Suprapubic skin (tissue), 4 donors: ENCODE measurements around the gene PRKCG. TPM values are rescaled to one million over a fixed set of nuclear protein-coding genes. Genes with fewer than 3 reads are reported as not detected.

Source experiments
- DNase-seq, 2 donors: peaks; one replicate each; pipeline ENCODE4 v3.0.0-alpha.2; 2019; ENCODE audit warnings: low spot score in 2 of 2
- H3K27ac ChIP-seq: fragments of 200-600 bp; sonication (generic); one replicate; pipeline ENCODE4 v1.5.1; 2019
- H3K27me3 ChIP-seq: fragments of 200-600 bp; sonication (generic); one replicate; pipeline ENCODE4 v1.5.1; 2019
- H3K36me3 ChIP-seq: fragments of 200-600 bp; sonication (generic); one replicate; pipeline ENCODE4 v1.5.1; 2019
- H3K4me1 ChIP-seq: fragments of 200-600 bp; sonication (generic); one replicate; pipeline ENCODE4 v1.5.1; 2019
- H3K4me3 ChIP-seq: fragments of 200-600 bp; sonication (generic); one replicate; pipeline ENCODE4 v1.5.1; 2019; ENCODE audit warnings: mild to moderate bottlenecking
- H3K9me3 ChIP-seq: fragments of 200-600 bp; sonication (generic); one replicate; pipeline ENCODE4 v1.5.1; 2019
- EP300 ChIP-seq: sonication (generic); formaldehyde crosslinking; IDR thresholded peaks from one replicate; pipeline ENCODE4 v1.6.1; 2017; ENCODE audit warnings: antibody characterized with exemption
- POLR2A ChIP-seq, 2 donors: fragments of 450-650 bp; IDR thresholded peaks; one replicate each; pipeline ENCODE4 v1.6.1; 2017; ENCODE audit warnings: antibody characterized with exemption in 2 of 2, mild to moderate bottlenecking in 2 of 2, moderate library complexity in 2 of 2
- POLR2AphosphoS5 ChIP-seq, 3 donors: sonication (generic); formaldehyde crosslinking; IDR thresholded peaks; one replicate each; pipeline ENCODE4 v1.6.1; 2017; ENCODE audit warnings: antibody characterized with exemption in 3 of 3
- WGBS: methylation state at CpG from one replicate; pipeline ENCODE4 v1.1.5; 2018; 5-methylcytosine and 5-hydroxymethylcytosine counted together
- total RNA-seq, 4 donors: library from RNA; depleted of rRNA; stranded (reverse); fragments of >200 nt; gene quantifications; one replicate each; pipeline ENCODE4 v1.1.0, GENCODE V29; 2016
- TF ChIP-seq, protein P1 (sequence below), 2 donors: fragments of 200-600 bp in 1 of 2; fragments of 450-650 bp in 1 of 2; sonication (generic) in 1 of 2; IDR thresholded peaks; one replicate each; pipeline ENCODE4 v1.5.1; 2016 to 2019; ENCODE audit warnings: antibody characterized with exemption in 2 of 2, mild to moderate bottlenecking in 1 of 2, moderate library complexity in 1 of 2

Gene PRKCG
- total RNA-seq, 4 donors from 2014 or later: not detected

GRCh38 chr19:53849237-53849676 lies 32.7 kb upstream of the PRKCG start:
- 41% methylated on average over 11 of the region's 11 CpGs for WGBS
- Histone ChIP-seq H3K27me3 (no peaks in the 10 kb centered on the region), H3K27ac (peak overlapping the region; percentile 41), H3K9me3 (no peaks in the 10 kb centered on the region), H3K36me3 (no peaks in the 10 kb centered on the region), H3K4me1 (peaks cover 20% of the 10 kb centered on the region), H3K4me3 (peak overlapping the region; percentile 3)
- TF ChIP-seq, protein P1, sequence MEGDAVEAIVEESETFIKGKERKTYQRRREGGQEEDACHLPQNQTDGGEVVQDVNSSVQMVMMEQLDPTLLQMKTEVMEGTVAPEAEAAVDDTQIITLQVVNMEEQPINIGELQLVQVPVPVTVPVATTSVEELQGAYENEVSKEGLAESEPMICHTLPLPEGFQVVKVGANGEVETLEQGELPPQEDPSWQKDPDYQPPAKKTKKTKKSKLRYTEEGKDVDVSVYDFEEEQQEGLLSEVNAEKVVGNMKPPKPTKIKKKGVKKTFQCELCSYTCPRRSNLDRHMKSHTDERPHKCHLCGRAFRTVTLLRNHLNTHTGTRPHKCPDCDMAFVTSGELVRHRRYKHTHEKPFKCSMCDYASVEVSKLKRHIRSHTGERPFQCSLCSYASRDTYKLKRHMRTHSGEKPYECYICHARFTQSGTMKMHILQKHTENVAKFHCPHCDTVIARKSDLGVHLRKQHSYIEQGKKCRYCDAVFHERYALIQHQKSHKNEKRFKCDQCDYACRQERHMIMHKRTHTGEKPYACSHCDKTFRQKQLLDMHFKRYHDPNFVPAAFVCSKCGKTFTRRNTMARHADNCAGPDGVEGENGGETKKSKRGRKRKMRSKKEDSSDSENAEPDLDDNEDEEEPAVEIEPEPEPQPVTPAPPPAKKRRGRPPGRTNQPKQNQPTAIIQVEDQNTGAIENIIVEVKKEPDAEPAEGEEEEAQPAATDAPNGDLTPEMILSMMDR (IDR thresholded peaks at IDR 0.05): no peak
- TF ChIP-seq POLR2AphosphoS5 (IDR thresholded peaks at IDR 0.05) (peak in 1 of 3 donors; percentile 6), POLR2A (IDR thresholded peaks at IDR 0.05) (no peak), EP300 (no peak)
- DNase-seq: no peak

- no peak for DNase-seq
- 88% methylated on average over 2 of the region's 2 CpGs for WGBS
- no peaks in the 10 kb centered on the region for H3K27me3 ChIP-seq
Observed at GRCh38 chr19:53853707-53854106, 28.3 kb upstream of the PRKCG start.

DNA sequence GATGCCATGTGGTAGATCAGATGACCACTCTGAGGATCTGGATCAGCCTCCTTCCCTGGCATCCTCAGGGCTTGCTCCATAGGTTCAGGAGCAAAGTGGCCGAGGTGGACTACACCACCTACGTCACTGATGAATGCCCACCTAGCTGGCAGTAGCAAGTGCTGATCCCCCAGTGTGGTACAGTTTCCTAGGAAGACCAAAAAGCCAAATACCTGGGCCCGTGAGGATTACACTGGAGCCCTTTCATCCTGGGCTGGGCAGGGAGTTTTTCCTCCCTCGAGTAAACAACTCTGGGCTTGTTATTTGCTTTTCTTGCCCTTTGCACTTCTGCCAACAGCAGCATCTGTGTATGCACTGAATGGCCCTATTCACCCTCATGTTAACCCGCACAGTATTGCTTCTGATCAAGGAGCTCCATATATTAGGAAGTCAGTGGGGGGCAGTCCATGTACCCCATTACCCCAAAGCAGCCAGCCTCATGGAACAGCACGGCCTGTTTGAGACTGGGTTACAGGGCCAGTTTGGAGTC lies 17.6 kb upstream of the PRKCG start:
- Histone ChIP-seq H3K27me3 (no peaks in the 10 kb centered on the region), H3K36me3 (no peaks in the 10 kb centered on the region), H3K4me1 (peaks cover 34% of the 10 kb centered on the region), H3K4me3 (no peak overlapping the region), H3K27ac (peak overlapping the region; percentile 80), H3K9me3 (no peaks in the 10 kb centered on the region)
- TF ChIP-seq POLR2AphosphoS5 (IDR thresholded peaks at IDR 0.05) (no peak), POLR2A (IDR thresholded peaks at IDR 0.05) (no peak), EP300 (no peak)
- TF ChIP-seq, protein P1 (IDR thresholded peaks at IDR 0.05): no peak
- WGBS: 53% methylated on average over 6 of the region's 6 CpGs
- no peak for DNase-seq

More at GRCh38 chr19:53853707-53854106, 28.3 kb upstream of the PRKCG start:
- Histone ChIP-seq H3K9me3 (no peaks in the 10 kb centered on the region), H3K4me3 (no peak overlapping the region), H3K36me3 (no peaks in the 10 kb centered on the region), H3K27ac (no peak overlapping the region), H3K4me1 (peaks cover 20% of the 10 kb centered on the region)
- TF ChIP-seq, protein P1 (IDR thresholded peaks at IDR 0.05): no peak

DNA sequence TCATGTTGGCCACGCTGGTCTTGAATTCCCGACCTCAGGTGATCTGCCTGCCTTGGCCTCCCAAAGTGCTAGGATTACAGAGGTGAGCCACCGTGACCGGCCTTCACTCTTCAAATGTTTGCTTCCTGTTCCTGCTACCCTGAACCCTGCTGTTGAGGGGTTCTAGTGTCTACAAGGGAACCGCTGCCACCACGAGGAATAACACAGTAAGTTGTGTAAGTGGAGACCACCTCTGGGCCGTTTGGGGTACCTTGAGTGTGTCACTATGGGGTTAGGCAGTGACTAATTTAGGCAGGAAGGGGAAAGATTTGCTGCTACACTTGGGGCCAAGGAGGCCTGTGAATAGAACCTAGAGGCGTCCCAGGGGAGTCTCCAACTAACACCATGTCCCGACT lies 16.5 kb upstream of the PRKCG start:
- WGBS: 43% methylated on average over 9 of the region's 9 CpGs
- Histone ChIP-seq H3K27me3 (no peaks in the 10 kb centered on the region), H3K4me1 (peaks cover 43% of the 10 kb centered on the region), H3K27ac (peak overlapping the region; percentile 80), H3K4me3 (peak overlapping the region; percentile 80), H3K36me3 (no peaks in the 10 kb centered on the region), H3K9me3 (no peaks in the 10 kb centered on the region)
- TF ChIP-seq, protein P1 (IDR thresholded peaks at IDR 0.05): no peak
- no peak for TF ChIP-seq POLR2AphosphoS5 (IDR thresholded peaks at IDR 0.05)
- TF ChIP-seq POLR2A (IDR thresholded peaks at IDR 0.05): no peak
- TF ChIP-seq EP300: no peak
- no peak for DNase-seq

- H3K4me1 ChIP-seq: peaks cover 50% of the 10 kb centered on the region
- WGBS: 3% methylated on average over 30 of the region's 50 CpGs
- peak overlapping the region; percentile 80 for H3K4me3 ChIP-seq
- peak; percentile 92 to 94 for DNase-seq
- H3K36me3 ChIP-seq: no peaks in the 10 kb centered on the region
- no peaks in the 10 kb centered on the region for H3K27me3 ChIP-seq
- peak overlapping the region; percentile 80 for H3K27ac ChIP-seq
- TF ChIP-seq POLR2AphosphoS5 (IDR thresholded peaks at IDR 0.05): peak in 2 of 3 donors; percentile 76 to 77
- TF ChIP-seq, protein P1 (IDR thresholded peaks at IDR 0.05): no peak
- TF ChIP-seq POLR2A (IDR thresholded peaks at IDR 0.05): peak in 1 of 2 donors; percentile 70
- TF ChIP-seq EP300: no peak
- H3K9me3 ChIP-seq: no peaks in the 10 kb centered on the region
Observed at GRCh38 chr19:53865918-53866864, 15.8 kb upstream of the PRKCG start.
